Stimulated activated CD4-positive, alpha-beta T cell treated with anti-CD3 and anti-CD28 coated beads, Interleukin-2, amount 100 ng/mL, for 48 hours (primary cell): ENCODE results near the gene KLHL4.
"Not testable (repeated sequence)": the region's sequence is repeated elsewhere in the genome, so short reads cannot be mapped to it uniquely, and the experiment has no call there.

Experiments used
- DNase-seq, 2 donors: peaks; one replicate each; pipeline ENCODE4 v3.0.0-alpha.2; 2020

KLHL4 gene

DNA sequence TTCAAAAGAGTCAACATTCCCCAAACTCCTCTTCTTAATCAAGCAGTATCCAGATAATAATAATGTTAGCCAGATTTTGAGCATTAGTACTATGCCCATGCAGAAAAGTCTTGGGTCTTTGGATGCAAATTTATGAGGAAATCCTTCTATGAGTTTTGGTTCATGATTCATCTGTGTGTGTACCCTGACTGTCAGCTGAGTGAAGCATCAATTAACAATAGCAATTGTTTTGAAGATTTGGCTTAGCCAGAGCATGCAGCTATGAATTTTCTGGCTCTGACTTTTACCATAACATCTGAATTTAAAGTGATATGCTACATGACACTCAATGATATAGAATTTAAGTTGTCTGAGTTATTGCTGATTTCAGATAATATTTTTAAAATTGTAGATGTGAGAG lies 145.8 kb downstream of the KLHL4 start:
- no peak for DNase-seq

DNA sequence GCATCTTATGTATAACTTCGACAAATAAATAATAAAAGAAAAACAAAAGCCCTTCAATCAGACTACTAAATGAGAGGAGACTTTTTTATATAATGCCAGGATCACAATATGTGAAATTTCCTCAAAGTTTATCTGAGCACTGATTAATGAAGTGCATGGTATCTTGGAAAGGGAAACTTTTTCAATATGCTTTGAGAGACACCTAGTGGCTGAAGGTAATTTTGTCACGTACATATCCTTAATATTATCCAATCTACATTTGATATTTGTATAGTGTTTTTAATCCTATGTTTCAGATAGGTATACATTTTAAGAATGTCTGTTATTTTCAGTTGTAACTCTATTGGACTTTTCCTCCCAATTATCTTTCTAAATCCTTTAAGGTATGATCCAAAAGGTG lies 146.8 kb downstream of the KLHL4 start:
- no peak for DNase-seq

- DNase-seq = no peak
Observed at GRCh38 chrX:87679849-87680248, 162.2 kb downstream of the KLHL4 start.

GRCh38 chrX:87687703-87688102 lies 170.1 kb downstream of the KLHL4 start:
- no peak for DNase-seq

DNA sequence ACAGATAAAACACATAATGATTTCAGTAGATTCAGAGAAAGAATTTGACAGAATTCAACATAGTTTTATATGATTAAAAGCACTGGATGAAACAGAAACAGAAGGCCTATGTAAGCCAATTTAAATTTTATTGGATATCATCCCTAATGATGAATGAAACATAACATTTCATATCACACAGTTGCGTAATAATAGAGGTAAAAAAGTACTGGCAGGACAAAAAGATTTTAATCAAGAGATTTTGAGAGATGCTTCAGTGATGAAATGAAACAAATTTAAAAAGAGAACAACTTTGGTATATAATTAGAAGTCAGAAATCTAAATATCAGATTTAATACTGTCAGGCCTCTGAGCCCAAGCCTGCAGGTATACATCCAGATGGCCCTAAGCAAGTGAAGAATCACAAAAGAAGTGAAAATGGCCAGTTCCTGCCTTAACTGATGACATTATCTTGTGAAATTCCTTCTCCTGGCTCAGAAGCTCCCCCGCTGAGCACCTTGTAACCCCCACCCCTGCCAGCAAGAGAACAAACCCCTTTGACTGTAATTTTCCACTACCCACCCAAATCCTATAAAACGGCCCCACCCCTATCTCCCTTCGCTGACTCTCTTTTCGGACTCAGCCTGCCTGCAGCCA lies 170.6 kb downstream of the KLHL4 start:
- not testable (repeated sequence) for DNase-seq

GRCh38 chrX:87689218-87689617 lies 171.6 kb downstream of the KLHL4 start:
- DNase-seq = not testable (repeated sequence)

- DNase-seq = no peak
Observed at GRCh38 chrX:87693204-87693603, 175.6 kb downstream of the KLHL4 start.

DNA sequence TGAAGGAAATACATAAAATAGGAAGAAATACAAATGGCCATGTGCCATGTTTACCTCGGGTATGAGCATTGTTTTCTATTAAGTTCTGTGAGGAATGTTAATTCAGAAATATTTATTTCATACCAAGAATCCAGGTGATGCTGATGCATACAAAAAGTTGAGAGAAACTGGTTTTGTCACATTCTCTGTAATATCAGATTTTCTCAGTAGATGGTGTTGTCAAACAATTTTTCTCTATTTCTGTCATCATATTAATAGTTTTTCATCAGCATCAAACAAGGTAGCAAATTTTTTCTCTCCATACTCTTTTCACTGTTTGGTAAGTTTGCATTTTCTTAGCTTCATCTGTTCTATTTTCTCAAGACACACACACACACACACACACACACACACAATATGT lies 179.8 kb downstream of the KLHL4 start:
- DNase-seq = no peak

DNA sequence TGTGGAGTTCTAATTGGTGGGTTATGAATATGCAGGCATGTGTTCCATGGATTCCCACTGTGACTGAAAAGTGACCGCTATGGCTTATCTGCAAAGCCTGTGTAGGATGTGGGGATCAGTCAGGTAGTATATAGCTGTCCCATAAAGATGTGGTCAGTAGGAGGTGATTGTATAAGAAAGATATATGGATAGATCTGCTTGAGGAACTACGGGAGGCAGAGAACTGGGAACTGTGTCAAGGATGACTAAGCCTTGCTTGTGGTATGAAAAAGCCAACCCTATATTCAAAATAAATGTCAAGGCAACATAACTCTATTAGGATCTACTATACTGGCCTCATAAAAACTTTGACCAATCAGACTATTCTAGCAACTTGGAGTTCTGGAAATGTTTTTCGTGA lies 185.2 kb downstream of the KLHL4 start:
- no peak for DNase-seq

DNA sequence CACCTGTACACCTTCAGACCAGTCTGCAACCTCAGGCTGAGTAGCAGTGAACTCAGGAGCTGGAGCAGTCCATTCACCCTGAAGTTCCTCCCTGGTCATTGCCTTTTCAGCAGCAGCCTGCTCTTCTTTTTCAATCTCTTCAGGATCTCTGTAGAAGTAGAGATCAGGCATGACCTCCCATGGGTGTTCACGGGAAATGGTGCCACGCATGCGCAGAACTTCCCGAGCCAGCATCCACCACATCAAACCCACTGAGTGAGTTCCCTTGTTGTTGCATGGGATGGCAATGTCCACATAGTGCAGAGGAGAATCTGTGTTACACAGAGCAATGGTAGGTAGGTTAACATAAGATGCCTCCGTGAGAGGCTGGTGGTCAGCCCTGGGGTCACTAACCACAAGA lies 185.9 kb downstream of the KLHL4 start:
- not testable (repeated sequence) for DNase-seq

- DNase-seq = no peak
Observed at GRCh38 chrX:87706134-87706533, 188.5 kb downstream of the KLHL4 start.

DNA sequence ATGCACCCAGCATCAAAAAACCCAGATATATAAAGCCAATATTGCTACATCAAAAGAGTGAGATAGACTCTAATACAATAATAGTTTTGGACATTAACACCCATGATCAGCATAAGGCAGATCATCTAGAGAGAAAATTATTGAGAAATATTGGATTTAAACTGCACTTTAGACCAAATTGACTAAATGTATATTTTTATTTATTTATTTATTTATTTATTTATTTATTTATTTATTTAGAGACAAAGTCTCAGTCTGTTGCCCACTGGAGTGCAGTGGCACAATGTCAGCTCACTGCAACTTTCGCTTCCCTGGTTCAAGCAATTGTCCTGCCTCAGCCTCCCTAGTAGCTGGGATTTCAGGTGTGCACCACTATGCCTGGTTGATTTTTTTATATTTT lies 193.0 kb downstream of the KLHL4 start:
- DNase-seq = no peak
